ENCODE measurements around the gene SLC25A47.
"Not testable (repeated sequence)": the region's sequence is repeated elsewhere in the genome, so short reads cannot be mapped to it uniquely, and the experiment has no call there.

The SLC25A47 gene

GRCh38 chr14:100302616-100303015 is 20.5 kb upstream of the SLC25A47 start:
- no peak overlapping the region for H3K9ac ChIP-seq (ENCODE audit: low read length)
- no peaks in the 10 kb centered on the region for H3K36me3 ChIP-seq (ENCODE audit: control insufficient read depth, insufficient read depth, low read length)
- no peak overlapping the region for H3K4me3 ChIP-seq (ENCODE audit: low read length)
- H3K4me1 ChIP-seq (ENCODE audit: control insufficient read depth, insufficient read depth, low read length): peaks cover 34% of the 10 kb centered on the region
- no peaks in the 10 kb centered on the region for H3K9me3 ChIP-seq (ENCODE audit: control insufficient read depth, low read length)
- no peaks in the 10 kb centered on the region for H3K27me3 ChIP-seq (ENCODE audit: control insufficient read depth, insufficient read depth, low read length)

- no peaks in the 10 kb centered on the region for H3K9me3 ChIP-seq (ENCODE audit: control insufficient read depth, low read length)
- no peak overlapping the region for H3K4me3 ChIP-seq (ENCODE audit: low read length)
- peaks cover 37% of the 10 kb centered on the region for H3K4me1 ChIP-seq (ENCODE audit: control insufficient read depth, insufficient read depth, low read length)
These were observed 20.0 kb upstream of the SLC25A47 start for GRCh38 chr14:100303179-100303578.

GRCh38 chr14:100303925-100304324 is 19.2 kb upstream of the SLC25A47 start:
- Histone ChIP-seq H3K4me1 (ENCODE audit: control insufficient read depth, insufficient read depth, low read length) (peaks cover 39% of the 10 kb centered on the region), H3K9me3 (ENCODE audit: control insufficient read depth, low read length) (no peaks in the 10 kb centered on the region), H3K27me3 (ENCODE audit: control insufficient read depth, insufficient read depth, low read length) (no peaks in the 10 kb centered on the region), H3K4me3 (ENCODE audit: low read length) (no peak overlapping the region), H3K9ac (ENCODE audit: low read length) (peak overlapping the region; percentile 56), H3K36me3 (ENCODE audit: control insufficient read depth, insufficient read depth, low read length) (no peaks in the 10 kb centered on the region)

More at GRCh38 chr14:100303179-100303578, 20.0 kb upstream of the SLC25A47 start:
- no peaks in the 10 kb centered on the region for H3K36me3 ChIP-seq (ENCODE audit: control insufficient read depth, insufficient read depth, low read length)
- no peaks in the 10 kb centered on the region for H3K27me3 ChIP-seq (ENCODE audit: control insufficient read depth, insufficient read depth, low read length)
- no peak overlapping the region for H3K9ac ChIP-seq (ENCODE audit: low read length)

- Histone ChIP-seq H3K9me3 (ENCODE audit: control insufficient read depth, low read length) (no peaks in the 10 kb centered on the region), H3K36me3 (ENCODE audit: control insufficient read depth, insufficient read depth, low read length) (no peaks in the 10 kb centered on the region), H3K9ac (ENCODE audit: low read length) (peak overlapping the region; percentile 56), H3K4me3 (ENCODE audit: low read length) (no peak overlapping the region), H3K27me3 (ENCODE audit: control insufficient read depth, insufficient read depth, low read length) (no peaks in the 10 kb centered on the region), H3K4me1 (ENCODE audit: control insufficient read depth, insufficient read depth, low read length) (peaks cover 39% of the 10 kb centered on the region)
These were observed 18.3 kb upstream of the SLC25A47 start for GRCh38 chr14:100304825-100305323.

- peaks cover 39% of the 10 kb centered on the region for H3K4me1 ChIP-seq (ENCODE audit: control insufficient read depth, insufficient read depth, low read length)
- H3K9ac ChIP-seq (ENCODE audit: low read length): peak overlapping the region; percentile 59
- no peaks in the 10 kb centered on the region for H3K27me3 ChIP-seq (ENCODE audit: control insufficient read depth, insufficient read depth, low read length)
- H3K36me3 ChIP-seq (ENCODE audit: control insufficient read depth, insufficient read depth, low read length): no peaks in the 10 kb centered on the region
- no peaks in the 10 kb centered on the region for H3K9me3 ChIP-seq (ENCODE audit: control insufficient read depth, low read length)
- H3K4me3 ChIP-seq (ENCODE audit: low read length): no peak overlapping the region
These were observed 17.6 kb upstream of the SLC25A47 start for GRCh38 chr14:100305324-100306100.

GRCh38 chr14:100306101-100306997 is 16.8 kb upstream of the SLC25A47 start, which contains the start of gene SLC25A29:
Gene SLC25A29, minus strand, starts transcription at chr14:100306444. Its CDS starts 212 bp downstream, at chr14:100306232.
- Histone ChIP-seq H3K9ac (ENCODE audit: low read length) (peak within 1 kb of the TSS; percentile 75), H3K9me3 (ENCODE audit: control insufficient read depth, low read length) (no peaks in the 10 kb centered on the region), H3K27me3 (ENCODE audit: control insufficient read depth, insufficient read depth, low read length) (peaks cover 5% of the 10 kb centered on the region), H3K4me3 (ENCODE audit: low read length) (peak within 1 kb of the TSS; percentile 55), H3K36me3 (ENCODE audit: control insufficient read depth, insufficient read depth, low read length) (no peaks in the 10 kb centered on the region), H3K4me1 (ENCODE audit: control insufficient read depth, insufficient read depth, low read length) (peaks cover 39% of the 10 kb centered on the region)

GRCh38 chr14:100306998-100307765 is 16.0 kb upstream of the SLC25A47 start:
- H3K9me3 ChIP-seq (ENCODE audit: control insufficient read depth, low read length): no peaks in the 10 kb centered on the region
- H3K4me3 ChIP-seq (ENCODE audit: low read length): peak overlapping the region; percentile 55
- peaks cover 39% of the 10 kb centered on the region for H3K4me1 ChIP-seq (ENCODE audit: control insufficient read depth, insufficient read depth, low read length)
- H3K27me3 ChIP-seq (ENCODE audit: control insufficient read depth, insufficient read depth, low read length): peaks cover 8% of the 10 kb centered on the region
- no peaks in the 10 kb centered on the region for H3K36me3 ChIP-seq (ENCODE audit: control insufficient read depth, insufficient read depth, low read length)
- peak overlapping the region; percentile 75 for H3K9ac ChIP-seq (ENCODE audit: low read length)

GRCh38 chr14:100307766-100308426 is 15.2 kb upstream of the SLC25A47 start:
- Histone ChIP-seq H3K36me3 (ENCODE audit: control insufficient read depth, insufficient read depth, low read length) (no peaks in the 10 kb centered on the region), H3K4me1 (ENCODE audit: control insufficient read depth, insufficient read depth, low read length) (peaks cover 34% of the 10 kb centered on the region), H3K9me3 (ENCODE audit: control insufficient read depth, low read length) (no peaks in the 10 kb centered on the region), H3K9ac (ENCODE audit: low read length) (peak overlapping the region; percentile 75), H3K4me3 (ENCODE audit: low read length) (peak overlapping the region; percentile 55), H3K27me3 (ENCODE audit: control insufficient read depth, insufficient read depth, low read length) (peaks cover 11% of the 10 kb centered on the region)

GRCh38 chr14:100308427-100308792 is 14.7 kb upstream of the SLC25A47 start:
- not testable (repeated sequence) for H3K9me3 ChIP-seq (ENCODE audit: control insufficient read depth, low read length); H3K36me3 ChIP-seq (ENCODE audit: control insufficient read depth, insufficient read depth, low read length); H3K9ac ChIP-seq (ENCODE audit: low read length); H3K4me3 ChIP-seq (ENCODE audit: low read length)
- Histone ChIP-seq H3K4me1 (ENCODE audit: control insufficient read depth, insufficient read depth, low read length) (peaks cover 29% of the 10 kb centered on the region), H3K27me3 (ENCODE audit: control insufficient read depth, insufficient read depth, low read length) (peaks cover 14% of the 10 kb centered on the region)

GRCh38 chr14:100309028-100309737 is 14.0 kb upstream of the SLC25A47 start:
- peaks cover 25% of the 10 kb centered on the region for H3K4me1 ChIP-seq (ENCODE audit: control insufficient read depth, insufficient read depth, low read length)
- no peaks in the 10 kb centered on the region for H3K36me3 ChIP-seq (ENCODE audit: control insufficient read depth, insufficient read depth, low read length)
- peaks cover 14% of the 10 kb centered on the region for H3K27me3 ChIP-seq (ENCODE audit: control insufficient read depth, insufficient read depth, low read length)
- no peak overlapping the region for H3K4me3 ChIP-seq (ENCODE audit: low read length)
- H3K9me3 ChIP-seq (ENCODE audit: control insufficient read depth, low read length): no peaks in the 10 kb centered on the region
- H3K9ac ChIP-seq (ENCODE audit: low read length): no peak overlapping the region

Measured in mucosa of stomach (tissue), 1 donor.